HG03558 (cell line): ENCODE data around the gene ANKMY1.

Experiments used
- ATAC-seq: cut with Tn5 transposase; IDR thresholded peaks from one replicate; pipeline ENCODE4 v1.9.1; 2021; ENCODE audit warnings: moderate number of reproducible peaks; ENCODE audit not compliant: unreplicated experiment; ENCODE audit errors: extremely low read depth

Gene ANKMY1

GRCh38 chr2:240439698-240440151 is 118.1 kb downstream of the ANKMY1 start:
- no peak for ATAC-seq

DNA sequence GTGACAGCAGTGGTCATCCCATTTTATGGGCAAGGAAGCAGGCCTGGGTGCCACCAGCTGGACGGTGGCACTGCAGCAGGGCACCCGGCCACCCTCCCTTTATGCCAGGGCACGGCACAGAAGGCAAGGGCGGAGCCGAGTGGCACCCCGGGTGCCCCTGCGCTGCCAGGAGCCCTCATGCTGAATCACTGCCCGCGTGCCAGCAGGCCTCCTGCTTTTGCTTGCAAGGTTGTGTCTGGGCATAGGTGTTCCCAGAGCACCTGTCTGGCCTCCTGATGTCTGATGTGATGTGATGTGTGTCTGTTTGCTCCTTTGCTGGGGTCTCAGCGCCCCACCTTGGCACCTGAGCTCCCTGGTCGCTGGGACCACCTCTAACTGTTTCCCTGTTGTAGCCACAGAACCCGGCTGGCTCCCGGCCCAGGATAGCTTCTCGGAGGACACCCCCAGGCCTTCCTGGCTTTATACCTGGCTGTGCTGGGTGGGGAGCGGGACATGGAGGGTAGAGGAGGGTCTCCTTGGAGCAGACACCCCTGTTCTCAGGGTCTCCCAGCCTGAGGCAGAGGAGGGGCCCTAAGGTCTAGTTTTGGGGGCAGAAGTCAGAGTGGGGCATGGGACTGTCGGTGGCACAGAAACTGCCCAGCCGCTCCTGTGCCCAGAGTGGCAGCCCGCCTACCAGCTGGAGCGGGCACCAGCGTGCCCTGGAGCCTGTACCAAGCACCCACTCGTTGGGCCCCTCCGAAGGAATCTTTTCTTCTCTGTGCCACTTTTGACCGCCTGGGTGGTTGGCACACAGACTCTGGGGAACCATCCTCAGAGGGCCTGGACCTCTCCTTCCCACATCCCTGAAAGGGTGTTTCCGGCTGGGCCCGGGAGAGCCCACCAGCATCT is 118.7 kb downstream of the ANKMY1 start:
- ATAC-seq: no peak

GRCh38 chr2:240437861-240438809 is 119.7 kb downstream of the ANKMY1 start:
- ATAC-seq: no peak

GRCh38 chr2:240437551-240437860 is 120.3 kb downstream of the ANKMY1 start:
- no peak for ATAC-seq

DNA sequence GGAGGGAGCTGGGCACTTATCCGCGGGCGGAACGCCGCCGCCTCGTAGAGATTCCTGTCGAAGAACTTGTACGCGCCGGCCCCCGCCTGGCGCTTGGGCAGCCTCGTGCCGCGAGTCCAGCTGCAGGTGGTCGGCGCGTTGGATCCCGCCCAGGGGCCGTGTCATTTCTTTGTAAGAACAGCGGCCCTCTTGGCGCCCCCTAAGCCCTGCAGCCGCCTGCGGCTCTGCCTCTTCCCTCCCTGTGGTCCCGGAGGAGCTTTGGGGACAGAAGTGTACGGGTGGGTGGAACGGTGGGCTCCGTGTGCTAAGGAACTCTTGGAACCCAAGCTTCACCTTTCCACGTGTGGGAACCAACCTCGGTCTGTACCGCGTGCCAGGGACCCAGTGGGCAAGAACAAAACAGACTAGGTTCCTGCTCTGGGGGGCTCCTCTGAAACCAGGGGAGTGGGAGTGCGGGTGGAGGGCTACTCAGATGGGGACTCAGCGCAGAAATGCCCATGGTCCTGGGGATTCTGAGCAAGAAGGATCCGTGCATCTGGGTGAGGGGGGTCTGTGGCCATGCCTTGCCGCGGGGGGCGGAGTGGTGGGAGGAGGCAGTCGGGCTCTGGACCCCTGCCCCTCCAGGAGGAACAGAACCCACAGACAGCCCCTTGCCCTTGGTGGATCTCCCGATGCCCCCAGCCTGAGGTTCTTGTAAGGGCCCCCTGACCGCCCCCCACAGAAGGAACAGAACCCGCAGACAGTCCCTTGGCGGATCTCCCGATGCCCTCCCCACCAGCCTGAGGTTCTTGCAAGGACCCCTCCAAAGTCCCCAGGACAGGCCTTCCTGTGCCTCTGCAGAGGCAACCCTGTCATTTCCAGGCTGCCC is 120.9 kb downstream of the ANKMY1 start:
- no peak for ATAC-seq

DNA sequence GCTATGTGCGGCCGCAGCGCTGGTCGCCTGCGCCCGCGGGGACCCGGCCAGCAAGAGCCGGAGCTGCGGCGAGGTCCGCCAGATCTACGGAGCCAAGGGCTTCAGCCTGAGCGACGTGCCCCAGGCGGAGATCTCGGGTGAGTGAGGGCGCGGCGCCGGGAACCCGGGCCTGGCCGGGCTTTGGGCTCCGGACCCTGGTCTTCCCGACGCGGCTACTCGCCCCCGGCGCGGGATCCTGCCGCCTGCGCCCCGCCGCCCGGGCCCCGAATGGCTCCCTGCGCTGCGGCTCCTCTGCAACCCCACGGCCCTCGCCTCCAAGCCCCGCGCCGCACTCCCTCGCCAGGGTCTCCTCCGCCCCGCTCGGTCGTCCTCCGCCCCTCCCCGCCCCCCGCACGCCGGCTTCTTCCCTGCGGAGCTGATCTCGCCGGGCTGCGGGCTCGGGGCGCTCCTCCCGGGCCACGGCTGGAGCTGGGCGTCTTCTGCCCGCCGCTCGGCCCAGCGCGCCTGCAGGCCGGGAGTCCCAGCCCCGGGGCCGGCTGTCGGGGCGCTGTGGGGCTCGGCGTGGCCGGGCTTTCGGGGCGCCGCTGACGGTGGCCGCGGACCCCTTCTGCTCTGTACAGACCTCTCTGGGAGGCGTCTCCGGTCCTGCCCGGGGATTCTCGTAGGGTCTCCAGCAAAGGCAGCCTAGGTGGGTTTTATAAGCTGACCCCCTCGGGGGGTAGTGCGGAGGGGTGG is 121.7 kb downstream of the ANKMY1 start:
- no peak for ATAC-seq

- ATAC-seq: no peak
These were observed 122.3 kb downstream of the ANKMY1 start, which contains the start of gene GPC1 for GRCh38 chr2:240435457-240435947. GPC1 (plus strand) TSS chr2:240435663; CDS start chr2:240435919, 256 bp downstream.

GRCh38 chr2:240434728-240435456 is 122.9 kb downstream of the ANKMY1 start:
- no peak for ATAC-seq

DNA sequence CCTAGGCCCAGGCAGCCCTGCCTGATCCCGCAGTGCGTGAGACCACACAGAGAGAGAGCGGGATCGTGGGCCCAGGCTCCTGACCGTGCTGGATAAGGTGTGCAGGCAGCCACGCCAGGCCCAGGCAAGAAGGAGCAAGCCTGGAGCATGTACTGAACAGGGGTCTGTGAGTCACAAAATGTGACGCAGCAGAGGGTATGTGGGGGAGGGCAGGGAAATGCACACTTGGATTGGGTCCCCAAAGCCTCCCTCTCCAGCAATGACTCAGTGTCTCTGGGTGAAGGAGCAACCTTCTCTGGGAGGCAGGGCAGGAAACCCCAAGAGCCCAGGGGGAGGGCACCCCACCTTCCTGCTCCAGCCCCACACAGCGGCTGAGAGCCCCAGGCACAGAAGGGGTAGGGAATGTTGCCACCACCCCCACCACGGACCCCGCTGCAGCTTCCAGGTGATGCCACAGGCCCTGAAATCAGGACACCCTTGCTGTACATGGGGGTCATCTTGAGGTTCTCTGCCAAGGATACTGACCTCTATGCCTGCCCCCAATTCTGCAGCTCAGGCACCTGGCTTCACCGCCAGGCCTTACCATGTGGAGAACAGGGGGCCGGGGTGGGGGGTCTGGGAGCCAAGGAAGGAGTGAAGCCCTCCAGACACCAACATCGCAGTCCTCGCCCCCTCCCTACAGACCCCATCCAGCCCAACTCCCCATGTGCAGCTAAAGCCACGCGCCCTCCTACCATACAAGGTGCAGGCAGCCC is 123.6 kb downstream of the ANKMY1 start:
- no peak for ATAC-seq

- no peak for ATAC-seq
These were observed 124.7 kb downstream of the ANKMY1 start for GRCh38 chr2:240432820-240433801.

- no peak for ATAC-seq
These were observed 125.4 kb downstream of the ANKMY1 start for GRCh38 chr2:240432430-240432819.

GRCh38 chr2:240431661-240432424 is 125.9 kb downstream of the ANKMY1 start:
- no peak for ATAC-seq

DNA sequence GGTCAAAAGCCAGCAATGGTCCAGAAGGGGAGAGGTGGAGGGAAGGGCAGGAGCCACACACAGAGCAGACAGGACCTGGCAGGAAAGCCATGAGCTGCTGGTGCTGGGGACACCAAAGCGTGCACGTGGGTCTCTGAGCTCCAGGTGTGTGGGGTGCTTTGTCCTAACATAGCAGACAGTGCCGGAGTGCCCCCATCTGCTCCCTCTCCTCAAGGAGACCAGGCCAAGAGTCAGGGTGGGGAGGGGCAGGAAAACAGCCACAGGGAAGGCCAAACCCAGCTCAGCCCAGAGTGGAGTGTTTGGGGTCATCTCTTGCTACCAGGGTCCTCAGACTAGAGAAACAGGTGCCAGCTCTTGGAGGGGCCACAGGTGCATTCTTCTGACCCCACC is 126.5 kb downstream of the ANKMY1 start:
- ATAC-seq: no peak

GRCh38 chr2:240430595-240430994 is 127.2 kb downstream of the ANKMY1 start:
- ATAC-seq: no peak

- no peak for ATAC-seq
These were observed 127.8 kb downstream of the ANKMY1 start for GRCh38 chr2:240429872-240430491.
